H9 (cell line): ENCODE results near the gene DCUN1D2. TPM values are rescaled to one million over a fixed set of nuclear protein-coding genes. Genes with fewer than 3 reads are reported as not detected.

Experiments used
- DNase-seq: peaks from one replicate; pipeline ENCODE4 v3.0.0-alpha.2; 2017
- H2AFZ ChIP-seq: one replicate; pipeline ENCODE4 v1.6.1; 2013; ENCODE audit warnings: mild to moderate bottlenecking, low read length, control low read depth, moderate library complexity
- H2AK5ac ChIP-seq: 2 replicates; pipeline ENCODE4 v1.6.1; 2013; ENCODE audit warnings: low read length, control low read depth, mixed read lengths; ENCODE audit not compliant: insufficient read length
- H2BK120ac ChIP-seq: one replicate; pipeline ENCODE4 v1.6.1; 2013; ENCODE audit warnings: low read depth, mild to moderate bottlenecking, low read length, control low read depth, inconsistent platforms; ENCODE audit not compliant: poor library complexity, severe bottlenecking
- H2BK12ac ChIP-seq: 2 replicates; pipeline ENCODE4 v1.6.1; 2013; ENCODE audit warnings: low read length, control low read depth, mixed read lengths, low read depth; ENCODE audit not compliant: insufficient read length
- H2BK15ac ChIP-seq: 2 replicates; pipeline ENCODE4 v1.6.1; 2013; ENCODE audit warnings: low read depth, low read length, control low read depth
- H2BK20ac ChIP-seq: one replicate; pipeline ENCODE4 v1.6.1; 2013; ENCODE audit warnings: low read depth, mild to moderate bottlenecking, low read length, control low read depth, inconsistent platforms; ENCODE audit not compliant: poor library complexity, severe bottlenecking
- H2BK5ac ChIP-seq: 2 replicates; pipeline ENCODE4 v1.6.1; 2013; ENCODE audit warnings: low read length, control low read depth, mixed read lengths; ENCODE audit not compliant: insufficient read length
- H3K14ac ChIP-seq: 2 replicates; pipeline ENCODE4 v1.6.1; 2013; ENCODE audit warnings: low read length, control low read depth; ENCODE audit not compliant: insufficient read depth
- H3K18ac ChIP-seq: 2 replicates; pipeline ENCODE4 v1.6.1; 2013; ENCODE audit warnings: low read depth, mild to moderate bottlenecking, mixed read lengths, low read length, control low read depth; ENCODE audit not compliant: insufficient read length
- H3K23ac ChIP-seq: 2 replicates; pipeline ENCODE4 v1.6.1; 2013; ENCODE audit warnings: low read length, control low read depth, mixed read lengths, low read depth; ENCODE audit not compliant: insufficient read length
- H3K23me2 ChIP-seq: 2 replicates; pipeline ENCODE4 v1.6.1; 2013; ENCODE audit warnings: low read depth, mild to moderate bottlenecking, mixed read lengths, low read length, control low read depth; ENCODE audit not compliant: insufficient read length, poor library complexity, severe bottlenecking
- H3K27ac ChIP-seq: 2 replicates; pipeline ENCODE4 v1.5.1; 2013; ENCODE audit warnings: low read length, control low read depth, mixed read lengths, low read depth; ENCODE audit not compliant: insufficient read length
- H3K27me3 ChIP-seq: 2 replicates; pipeline ENCODE4 v1.6.1; 2013; ENCODE audit warnings: low read length, control low read depth, inconsistent platforms; ENCODE audit not compliant: insufficient read depth
- H3K4ac ChIP-seq: 2 replicates; pipeline ENCODE4 v1.6.1; 2013; ENCODE audit warnings: low read depth, mild to moderate bottlenecking, control low read depth, inconsistent platforms, low read length, moderate library complexity
- H3K4me1 ChIP-seq: 2 replicates; pipeline ENCODE4 v1.6.1; 2013; ENCODE audit warnings: low read length, control low read depth, inconsistent platforms; ENCODE audit not compliant: insufficient read depth
- H3K4me2 ChIP-seq: 2 replicates; pipeline ENCODE4 v1.6.1; 2013; ENCODE audit warnings: low read length, control low read depth, mixed read lengths; ENCODE audit not compliant: insufficient read length, insufficient read depth
- H3K56ac ChIP-seq: 2 replicates; pipeline ENCODE4 v1.6.1; 2013; ENCODE audit warnings: low read depth, mild to moderate bottlenecking, mixed read lengths, low read length, control low read depth; ENCODE audit not compliant: insufficient read length
- H3K79me1 ChIP-seq: 2 replicates; pipeline ENCODE4 v1.6.1; 2013; ENCODE audit warnings: low read depth, mild to moderate bottlenecking, moderate library complexity, low read length, control low read depth, inconsistent platforms; ENCODE audit not compliant: insufficient read depth, poor library complexity, severe bottlenecking
- H3K79me2 ChIP-seq: 2 replicates; pipeline ENCODE4 v1.6.1; 2013; ENCODE audit warnings: low read length, control low read depth, inconsistent platforms; ENCODE audit not compliant: insufficient read depth
- H3K9ac ChIP-seq: 2 replicates; pipeline ENCODE4 v1.6.1; 2013; ENCODE audit warnings: low read length, control low read depth, mixed read lengths; ENCODE audit not compliant: insufficient read length; ENCODE audit errors: extremely low read depth
- H3K9me3 ChIP-seq: one replicate; pipeline ENCODE4 v1.6.1; 2013; ENCODE audit warnings: low read depth, low read length, inconsistent platforms; ENCODE audit not compliant: control insufficient read depth
- H3T11ph ChIP-seq: one replicate; pipeline ENCODE4 v1.6.1; 2013; ENCODE audit warnings: mild to moderate bottlenecking, low read length, control low read depth, inconsistent platforms
- H4K20me1 ChIP-seq: one replicate; pipeline ENCODE4 v1.6.1; 2013; ENCODE audit not compliant: control insufficient read depth, insufficient read length, insufficient read depth
- H4K5ac ChIP-seq: 2 replicates; pipeline ENCODE4 v1.6.1; 2013; ENCODE audit warnings: low read depth, mild to moderate bottlenecking, mixed read lengths, low read length, control low read depth; ENCODE audit not compliant: insufficient read length
- H4K8ac ChIP-seq: replicated peaks from 2 replicates; pipeline ENCODE4 v1.6.1; 2013; ENCODE audit warnings: low read length, control low read depth, mixed read lengths, low read depth; ENCODE audit not compliant: insufficient read length
- H4K91ac ChIP-seq: 2 replicates; pipeline ENCODE4 v1.6.1; 2013; ENCODE audit warnings: low read depth, mild to moderate bottlenecking, moderate library complexity, mixed read lengths, low read length, control low read depth; ENCODE audit not compliant: insufficient read length
- H3K27ac Mint-ChIP-seq, 3 experiments: 2 replicates in 2 of 3; 3 replicates in 1 of 3; pipeline ENCODE4 v1.8.0; 2020 to 2021; ENCODE audit warnings: mixed read lengths in 3 of 3, mild to moderate bottlenecking in 1 of 3, moderate library complexity in 1 of 3
- H3K27me3 Mint-ChIP-seq: 2 replicates; pipeline ENCODE4 v1.8.0; 2021; ENCODE audit warnings: low read depth, mild to moderate bottlenecking, moderate library complexity, mixed read lengths
- H3K36me3 Mint-ChIP-seq, 3 experiments: 2 replicates in 2 of 3; 3 replicates in 1 of 3; pipeline ENCODE4 v1.8.0; 2020 to 2021; ENCODE audit warnings: low read depth in 3 of 3, mixed read lengths in 3 of 3; ENCODE audit not compliant: insufficient read depth in 1 of 3
- H3K4me1 Mint-ChIP-seq, 2 experiments: 2 replicates each; pipeline ENCODE4 v1.8.0; 2020; ENCODE audit warnings: mixed read lengths in 2 of 2
- H3K4me3 Mint-ChIP-seq, 2 experiments: 2 replicates in 1 of 2; 3 replicates in 1 of 2; pipeline ENCODE4 v1.8.0; 2020 to 2021; ENCODE audit warnings: mild to moderate bottlenecking in 2 of 2, mixed read lengths in 2 of 2, moderate library complexity in 1 of 2
- H3K9me3 Mint-ChIP-seq, 2 experiments: 2 replicates in 1 of 2; 3 replicates in 1 of 2; pipeline ENCODE4 v1.8.0; 2020; ENCODE audit warnings: mild to moderate bottlenecking in 2 of 2, mixed read lengths in 2 of 2, moderate library complexity in 1 of 2
- WGBS: extraction: QIAGEN DNeasy Blood & Tissue Kit; methylation state at CpG from one replicate; pipeline ENCODE4 v1.1.7; 2013; ENCODE audit warnings: missing lambda C conversion rate, low lambda C conversion rate, mixed read lengths; ENCODE audit not compliant: insufficient read length; ENCODE audit errors: extremely low coverage; 5-methylcytosine and 5-hydroxymethylcytosine counted together
- total RNA-seq: library from RNA; stranded (reverse); gene quantifications from 2 replicates; pipeline ENCODE4 v1.2.1, GENCODE V29; 2021
- TF ChIP-seq, protein P1 (sequence below): fragments of 200-600 bp; sonication (generic); conservative IDR thresholded peaks from 3 replicates; pipeline ENCODE4 v1.8.0; 2021; ENCODE audit warnings: antibody characterized with exemption, mild to moderate bottlenecking

DCUN1D2 gene
- total RNA-seq, 1 experiment from 2014 or later: 36.8 TPM

DNA sequence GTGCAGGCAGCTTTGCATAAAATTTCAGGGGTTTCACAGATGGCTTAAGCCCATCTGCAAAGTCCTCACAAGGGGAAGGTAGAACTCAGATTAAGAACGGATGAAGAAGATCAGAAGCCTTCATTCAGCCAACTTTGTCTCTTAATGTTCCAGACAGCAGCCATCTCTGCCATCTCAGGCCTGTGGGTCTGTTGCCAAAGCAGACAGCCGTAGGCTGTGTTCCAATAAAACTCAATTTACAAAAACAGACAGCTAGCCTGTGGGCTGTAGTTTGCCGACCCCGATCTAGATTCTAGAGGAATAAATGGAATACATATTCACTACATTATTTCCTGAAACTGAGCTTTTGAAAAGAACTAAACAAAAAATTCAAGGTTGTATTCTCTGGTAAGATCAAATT, 3.8 kb downstream of the DCUN1D2 start:
- no peak overlapping the region for H3K4me3 Mint-ChIP-seq
- Histone ChIP-seq H3K4ac (no peak overlapping the region), H3K4me2 (no peak overlapping the region), H3K4me1 (peaks cover 2% of the 10 kb centered on the region; the same call in 1 of the 2 replicates), H3K9ac (no peak overlapping the region), H3K14ac (no peak overlapping the region), H3K23ac (no peak overlapping the region), H3K9me3 (no peaks in the 10 kb centered on the region), H2BK12ac (no peak overlapping the region), H4K8ac (no peak overlapping the region), H3K79me2 (peaks cover 39% of the 10 kb centered on the region; the same call in 1 of the 2 replicates), H3K56ac (no peak overlapping the region), H4K5ac (no peak overlapping the region), H2BK15ac (no peak overlapping the region), H3K18ac (no peak overlapping the region), H4K91ac (no peak overlapping the region), H3T11ph (no peak overlapping the region), H2BK20ac (no peak overlapping the region), H2BK120ac (no peak overlapping the region), H3K79me1 (peaks cover 4% of the 10 kb centered on the region), H2AFZ (no peak overlapping the region), H3K27ac (no peak overlapping the region), H2BK5ac (no peak overlapping the region), H2AK5ac (no peak overlapping the region), H3K27me3 (no peaks in the 10 kb centered on the region), H4K20me1 (no peaks in the 10 kb centered on the region), H3K23me2 (peaks cover 14% of the 10 kb centered on the region)
- no peak for DNase-seq
- H3K36me3 Mint-ChIP-seq: peaks cover 4 to 26% (median 20%) of the 10 kb centered on the region in 3 experiments; a peak in 5 of 7 replicates
- TF ChIP-seq, protein P1, sequence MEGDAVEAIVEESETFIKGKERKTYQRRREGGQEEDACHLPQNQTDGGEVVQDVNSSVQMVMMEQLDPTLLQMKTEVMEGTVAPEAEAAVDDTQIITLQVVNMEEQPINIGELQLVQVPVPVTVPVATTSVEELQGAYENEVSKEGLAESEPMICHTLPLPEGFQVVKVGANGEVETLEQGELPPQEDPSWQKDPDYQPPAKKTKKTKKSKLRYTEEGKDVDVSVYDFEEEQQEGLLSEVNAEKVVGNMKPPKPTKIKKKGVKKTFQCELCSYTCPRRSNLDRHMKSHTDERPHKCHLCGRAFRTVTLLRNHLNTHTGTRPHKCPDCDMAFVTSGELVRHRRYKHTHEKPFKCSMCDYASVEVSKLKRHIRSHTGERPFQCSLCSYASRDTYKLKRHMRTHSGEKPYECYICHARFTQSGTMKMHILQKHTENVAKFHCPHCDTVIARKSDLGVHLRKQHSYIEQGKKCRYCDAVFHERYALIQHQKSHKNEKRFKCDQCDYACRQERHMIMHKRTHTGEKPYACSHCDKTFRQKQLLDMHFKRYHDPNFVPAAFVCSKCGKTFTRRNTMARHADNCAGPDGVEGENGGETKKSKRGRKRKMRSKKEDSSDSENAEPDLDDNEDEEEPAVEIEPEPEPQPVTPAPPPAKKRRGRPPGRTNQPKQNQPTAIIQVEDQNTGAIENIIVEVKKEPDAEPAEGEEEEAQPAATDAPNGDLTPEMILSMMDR: no peak
- WGBS: no CpG with 5 or more reads among the region's 4 CpGs
- H3K4me1 Mint-ChIP-seq: peaks cover 52 to 54% of the 10 kb centered on the region in 2 experiments
- H3K9me3 Mint-ChIP-seq: peaks cover 0 to under 1% of the 10 kb centered on the region in 2 experiments; a peak in 3 of 5 replicates
- peak overlapping the region; percentile 16 to 84 (median 18); a peak in 4 of 7 replicates for H3K27ac Mint-ChIP-seq
- no peaks in the 10 kb centered on the region; the same call in 1 of the 2 replicates for H3K27me3 Mint-ChIP-seq
